ENCODE results near the gene HHIPL2. TPM values are rescaled to one million over a fixed set of nuclear protein-coding genes. Genes with fewer than 3 reads are reported as not detected.
"Not testable (repeated sequence)": the region's sequence is repeated elsewhere in the genome, so short reads cannot be mapped to it uniquely, and the experiment has no call there.

The HHIPL2 gene
- total RNA-seq, 1 experiment from 2014 or later: 1.8 TPM

GRCh38 chr1:222540598-222540995, 7.3 kb downstream of the HHIPL2 start:
- DNase-seq (ENCODE audit: low spot score): no peak

- DNase-seq (ENCODE audit: low spot score): no peak
Measured at GRCh38 chr1:222539951-222540597, 7.8 kb downstream of the HHIPL2 start.

- DNase-seq (ENCODE audit: low spot score): no peak
Measured at GRCh38 chr1:222535455-222535854, 12.4 kb downstream of the HHIPL2 start.

GRCh38 chr1:222530852-222531251, 17.1 kb downstream of the HHIPL2 start:
- DNase-seq (ENCODE audit: low spot score): no peak

GRCh38 chr1:222529916-222530315, 18.0 kb downstream of the HHIPL2 start:
- DNase-seq (ENCODE audit: low spot score): no peak

- DNase-seq (ENCODE audit: low spot score): no peak
Measured at GRCh38 chr1:222529181-222529580, 18.7 kb downstream of the HHIPL2 start.

- DNase-seq (ENCODE audit: low spot score): no peak
Measured at GRCh38 chr1:222525951-222526350, 22.0 kb downstream of the HHIPL2 start.

- DNase-seq (ENCODE audit: low spot score): no peak
Measured at GRCh38 chr1:222523852-222524251, 24.1 kb downstream of the HHIPL2 start.

GRCh38 chr1:222522105-222522915, 25.6 kb downstream of the HHIPL2 start:
- DNase-seq (ENCODE audit: low spot score): no peak

GRCh38 chr1:222521299-222522104, 26.4 kb downstream of the HHIPL2 start:
- DNase-seq (ENCODE audit: low spot score): peak; percentile 20

- not testable (repeated sequence) for DNase-seq (ENCODE audit: low spot score)
Measured at GRCh38 chr1:222489496-222489895, 58.4 kb downstream of the HHIPL2 start.

- not testable (repeated sequence) for DNase-seq (ENCODE audit: low spot score)
Measured at GRCh38 chr1:222487774-222488173, 60.1 kb downstream of the HHIPL2 start.

GRCh38 chr1:222484005-222484404, 63.9 kb downstream of the HHIPL2 start:
- not testable (repeated sequence) for DNase-seq (ENCODE audit: low spot score)

GRCh38 chr1:222479567-222479966, 68.3 kb downstream of the HHIPL2 start:
- not testable (repeated sequence) for DNase-seq (ENCODE audit: low spot score)

GRCh38 chr1:222476436-222476835, 71.5 kb downstream of the HHIPL2 start:
- not testable (repeated sequence) for DNase-seq (ENCODE audit: low spot score)

GRCh38 chr1:222473717-222474116, 74.2 kb downstream of the HHIPL2 start:
- not testable (repeated sequence) for DNase-seq (ENCODE audit: low spot score)

GRCh38 chr1:222472776-222473540, 74.9 kb downstream of the HHIPL2 start:
- DNase-seq (ENCODE audit: low spot score): not testable (repeated sequence)
